ENCODE measurements around the gene TIGD6.

Gene TIGD6

DNA sequence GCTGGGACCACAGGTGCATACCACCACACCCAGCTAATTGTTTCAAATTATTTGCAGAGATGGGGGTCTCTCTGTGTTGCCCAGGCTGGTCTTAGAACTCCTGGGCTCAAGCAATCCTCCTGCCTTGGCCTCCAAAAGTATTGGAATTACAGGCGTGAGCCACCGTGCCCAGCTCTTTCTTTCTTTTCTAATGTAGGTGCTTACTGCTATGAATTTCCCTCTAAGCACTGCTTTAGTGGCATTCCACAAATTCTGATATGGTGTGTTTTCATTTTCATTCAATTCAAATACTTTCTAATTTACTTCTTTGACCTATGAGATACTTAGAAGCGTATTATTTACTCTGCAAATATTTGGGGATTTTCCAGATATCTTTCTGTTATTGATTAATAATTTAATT is 15.0 kb upstream of the TIGD6 start:
- TF ChIP-seq, protein P1, sequence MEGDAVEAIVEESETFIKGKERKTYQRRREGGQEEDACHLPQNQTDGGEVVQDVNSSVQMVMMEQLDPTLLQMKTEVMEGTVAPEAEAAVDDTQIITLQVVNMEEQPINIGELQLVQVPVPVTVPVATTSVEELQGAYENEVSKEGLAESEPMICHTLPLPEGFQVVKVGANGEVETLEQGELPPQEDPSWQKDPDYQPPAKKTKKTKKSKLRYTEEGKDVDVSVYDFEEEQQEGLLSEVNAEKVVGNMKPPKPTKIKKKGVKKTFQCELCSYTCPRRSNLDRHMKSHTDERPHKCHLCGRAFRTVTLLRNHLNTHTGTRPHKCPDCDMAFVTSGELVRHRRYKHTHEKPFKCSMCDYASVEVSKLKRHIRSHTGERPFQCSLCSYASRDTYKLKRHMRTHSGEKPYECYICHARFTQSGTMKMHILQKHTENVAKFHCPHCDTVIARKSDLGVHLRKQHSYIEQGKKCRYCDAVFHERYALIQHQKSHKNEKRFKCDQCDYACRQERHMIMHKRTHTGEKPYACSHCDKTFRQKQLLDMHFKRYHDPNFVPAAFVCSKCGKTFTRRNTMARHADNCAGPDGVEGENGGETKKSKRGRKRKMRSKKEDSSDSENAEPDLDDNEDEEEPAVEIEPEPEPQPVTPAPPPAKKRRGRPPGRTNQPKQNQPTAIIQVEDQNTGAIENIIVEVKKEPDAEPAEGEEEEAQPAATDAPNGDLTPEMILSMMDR (IDR thresholded peaks at IDR 0.05): no peak

DNA sequence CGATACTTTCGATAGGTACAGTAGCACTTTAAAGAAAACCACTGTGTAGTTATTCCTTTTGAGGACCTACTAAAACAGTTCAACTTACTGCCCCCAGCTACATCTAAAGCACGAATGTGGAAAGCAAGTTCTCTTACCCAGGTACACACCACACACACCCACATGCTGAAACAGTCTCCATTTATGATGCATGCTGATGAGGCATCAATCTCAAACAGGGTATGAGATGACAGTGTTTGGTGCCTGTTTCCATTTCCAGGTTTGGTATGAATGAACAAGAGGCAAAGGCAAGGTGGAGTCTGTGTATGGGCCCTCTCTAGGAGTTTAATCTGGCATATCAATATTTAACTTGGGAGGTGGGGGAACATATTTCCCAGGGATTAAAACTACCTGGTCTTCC is 14.0 kb upstream of the TIGD6 start:
- TF ChIP-seq, protein P1 (IDR thresholded peaks at IDR 0.05): no peak

DNA sequence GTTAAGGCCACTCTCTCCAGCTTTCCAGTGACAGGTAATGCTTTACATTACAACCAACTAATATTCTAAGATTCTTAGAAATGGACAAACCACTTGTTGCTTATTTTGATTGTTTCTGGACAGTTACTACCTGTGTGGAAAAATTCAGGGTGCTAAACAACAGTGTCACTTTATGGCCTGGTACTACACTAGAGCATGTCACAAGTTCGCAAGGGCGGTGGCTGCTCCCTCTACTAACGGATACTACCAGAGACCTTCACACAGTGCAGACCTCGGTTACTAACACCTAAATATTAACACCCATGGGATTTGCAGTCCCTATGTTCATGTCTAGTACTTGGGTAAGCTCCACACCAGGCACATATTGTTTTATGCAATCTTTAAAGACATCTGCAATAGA is 13.5 kb upstream of the TIGD6 start:
- TF ChIP-seq, protein P1 (IDR thresholded peaks at IDR 0.05): no peak

DNA sequence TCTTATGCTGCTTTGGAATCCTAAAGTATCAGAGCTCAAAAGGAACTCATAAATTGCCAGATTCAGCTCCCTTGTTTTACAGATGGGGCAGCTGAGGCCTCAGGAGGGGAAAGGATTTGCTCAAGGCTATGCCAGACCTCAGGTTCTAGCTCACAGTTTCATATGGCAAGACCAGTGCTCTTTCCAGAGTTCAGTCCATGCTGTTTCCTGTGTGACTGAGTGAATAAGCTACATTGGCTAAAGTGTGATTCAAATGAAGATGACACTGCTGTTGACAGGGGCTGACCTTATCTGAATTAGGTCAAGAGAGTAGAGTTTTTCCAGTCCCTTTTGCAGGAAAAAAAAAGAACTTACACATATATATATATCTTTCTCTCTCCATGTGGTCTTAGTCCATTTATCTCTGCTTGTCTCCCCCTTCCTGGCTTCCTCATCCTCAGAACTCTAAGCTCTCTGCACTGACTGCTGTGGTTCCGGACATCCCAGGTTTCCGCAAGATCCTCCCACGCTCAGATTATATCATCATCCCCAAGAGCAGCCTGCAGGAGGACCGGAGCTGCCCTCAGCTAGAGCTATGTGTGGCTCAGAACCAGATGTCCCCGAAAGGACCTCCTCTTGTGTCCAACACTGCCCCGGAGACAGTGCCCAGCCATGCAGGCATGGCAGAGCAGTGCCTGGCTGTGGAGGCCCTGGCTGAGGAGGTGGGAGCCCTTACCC is 9.4 kb upstream of the TIGD6 start:
- TF ChIP-seq, protein P1 (IDR thresholded peaks at IDR 0.05): no peak

DNA sequence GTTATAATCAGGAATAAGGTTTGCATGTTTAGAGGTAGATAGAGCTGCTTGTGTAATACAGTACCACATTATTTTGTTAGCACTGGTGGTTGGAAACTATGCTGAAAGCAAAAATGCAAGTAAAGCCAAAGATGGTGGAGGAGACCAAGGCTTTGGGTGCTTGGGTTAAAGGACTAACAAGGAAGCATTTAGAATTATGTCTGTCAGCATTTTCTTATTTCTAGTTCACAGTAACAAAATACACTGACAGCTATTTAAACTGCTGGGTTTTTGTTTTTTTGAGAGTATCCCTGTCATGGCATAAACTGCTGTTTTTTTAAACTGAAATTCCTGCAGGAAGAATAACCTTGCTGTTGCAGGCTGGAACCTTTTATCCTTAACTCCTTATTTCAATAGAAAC is 6.6 kb upstream of the TIGD6 start:
- TF ChIP-seq, protein P1 (IDR thresholded peaks at IDR 0.05): no peak

DNA sequence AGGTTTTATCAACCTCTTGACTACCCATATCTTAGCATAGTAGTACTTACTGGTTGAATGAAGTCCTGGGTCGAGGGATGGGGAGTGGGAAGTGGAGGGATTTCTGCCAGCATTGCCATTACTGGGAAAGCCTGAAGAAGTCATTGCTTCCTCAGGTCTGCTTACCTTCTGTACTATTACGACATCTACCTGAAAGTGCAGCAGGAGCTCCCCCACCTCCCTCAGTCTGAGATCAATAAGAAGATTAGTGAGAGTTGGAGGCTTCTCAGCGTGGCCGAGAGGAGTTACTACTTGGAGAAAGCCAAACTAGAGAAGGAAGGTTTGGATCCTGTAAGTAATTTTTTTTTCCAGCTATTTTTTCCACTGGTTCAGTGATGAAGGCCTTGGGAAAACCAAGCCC is 5.9 kb upstream of the TIGD6 start:
- TF ChIP-seq, protein P1 (IDR thresholded peaks at IDR 0.05): no peak

DNA sequence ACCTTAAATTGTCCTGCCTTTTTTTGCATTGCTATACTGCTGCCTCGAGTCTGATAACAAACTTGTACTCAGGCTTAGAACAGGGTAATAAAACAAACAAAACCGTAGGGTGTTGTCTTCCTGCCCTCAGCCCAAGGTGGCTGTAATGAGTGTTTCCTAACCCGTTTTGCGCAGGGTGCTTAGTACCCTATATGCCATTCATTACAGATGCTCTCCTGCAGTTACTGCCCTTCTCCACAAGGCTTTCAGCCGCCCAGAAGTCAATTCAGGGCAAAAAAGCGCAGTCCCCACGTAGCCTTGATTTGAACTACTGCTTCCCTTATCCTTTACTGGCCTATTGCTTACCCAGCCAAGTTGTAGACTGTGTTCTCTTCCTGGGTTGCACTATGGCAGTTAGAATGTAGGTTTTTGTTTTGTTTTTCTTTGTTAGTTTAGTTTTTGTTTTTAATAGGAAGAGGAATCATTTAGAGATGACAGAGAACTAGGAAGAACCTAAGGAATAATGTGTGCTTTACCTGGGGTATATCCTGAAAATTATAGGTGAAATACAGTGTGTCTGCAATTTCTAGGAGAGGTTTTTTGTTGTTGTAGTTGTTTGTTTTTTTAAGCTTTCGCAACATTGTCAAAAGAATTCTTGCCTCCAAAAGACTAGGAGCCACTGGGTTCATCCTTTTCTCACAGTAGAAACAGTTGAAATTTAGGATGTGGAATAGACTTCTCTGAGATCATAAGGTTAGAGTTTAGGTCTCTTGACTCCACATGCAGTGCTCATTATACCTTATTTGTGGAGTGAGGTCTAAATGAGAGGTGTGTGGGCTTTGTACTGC is 1.4 kb upstream of the TIGD6 start:
- TF ChIP-seq, protein P1 (IDR thresholded peaks at IDR 0.05): peak; percentile 55; the same call in 1 of the 2 replicates

All from LNCAP (cell line).